ENCODE results near the gene TMEM161A.
A peak's percentile ranks its signal among the peaks of the same experiment; 100 is the strongest.
"Not testable (repeated sequence)": the region's sequence is repeated elsewhere in the genome, so short reads cannot be mapped to it uniquely, and the experiment has no call there.

The TMEM161A gene

GRCh38 chr19:19154768-19155494 lies 16.7 kb upstream of the TMEM161A start:
- DNase-seq = no peak

GRCh38 chr19:19152668-19153384 lies 14.5 kb upstream of the TMEM161A start:
- no peak for DNase-seq

DNA sequence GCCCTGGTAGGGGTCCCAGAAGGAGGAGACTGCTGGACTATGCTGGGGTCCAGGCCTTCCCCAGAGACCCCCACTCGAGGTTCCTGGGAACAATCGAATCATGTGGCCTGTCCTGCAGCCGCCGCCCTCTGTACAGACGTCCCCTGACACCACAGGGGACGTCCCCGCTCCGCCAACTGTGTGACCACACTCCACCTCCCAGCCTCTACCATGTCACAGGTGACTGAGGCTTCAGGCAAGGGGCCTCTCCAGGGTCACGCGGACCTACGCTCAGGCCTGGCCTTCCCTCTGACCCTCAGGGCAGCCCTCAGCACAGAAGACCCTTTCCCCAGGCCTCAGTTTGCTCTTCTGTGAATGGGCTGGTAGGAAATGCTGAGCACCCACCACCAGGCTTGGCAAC lies 13.1 kb upstream of the TMEM161A start:
- DNase-seq = no peak

- DNase-seq = no peak
These were observed 11.2 kb upstream of the TMEM161A start for GRCh38 chr19:19149435-19149834.

GRCh38 chr19:19148504-19148903 lies 10.2 kb upstream of the TMEM161A start:
- not testable (repeated sequence) for DNase-seq

GRCh38 chr19:19147344-19147743 lies 9.1 kb upstream of the TMEM161A start:
- DNase-seq = no peak

DNA sequence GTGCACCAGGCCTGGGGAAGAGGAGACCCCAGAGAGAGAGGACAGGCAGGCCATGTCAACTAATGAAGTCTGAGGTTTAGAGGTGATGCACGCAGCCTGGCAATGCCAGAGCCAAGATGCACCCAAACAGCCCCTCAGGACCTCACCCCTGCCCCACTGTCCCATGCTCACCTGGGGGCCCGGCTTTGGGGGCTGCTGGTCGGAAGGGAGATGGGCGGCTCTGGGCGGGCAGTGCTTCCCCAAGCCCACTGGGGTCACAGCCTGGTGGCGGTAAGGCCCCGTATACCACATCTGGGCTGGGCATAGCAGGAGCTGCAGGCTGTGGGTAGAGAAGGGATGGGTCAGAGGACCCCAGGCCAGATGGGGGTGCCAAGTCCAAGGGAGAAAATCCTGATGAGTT lies 8.6 kb upstream of the TMEM161A start:
- no peak for DNase-seq

DNA sequence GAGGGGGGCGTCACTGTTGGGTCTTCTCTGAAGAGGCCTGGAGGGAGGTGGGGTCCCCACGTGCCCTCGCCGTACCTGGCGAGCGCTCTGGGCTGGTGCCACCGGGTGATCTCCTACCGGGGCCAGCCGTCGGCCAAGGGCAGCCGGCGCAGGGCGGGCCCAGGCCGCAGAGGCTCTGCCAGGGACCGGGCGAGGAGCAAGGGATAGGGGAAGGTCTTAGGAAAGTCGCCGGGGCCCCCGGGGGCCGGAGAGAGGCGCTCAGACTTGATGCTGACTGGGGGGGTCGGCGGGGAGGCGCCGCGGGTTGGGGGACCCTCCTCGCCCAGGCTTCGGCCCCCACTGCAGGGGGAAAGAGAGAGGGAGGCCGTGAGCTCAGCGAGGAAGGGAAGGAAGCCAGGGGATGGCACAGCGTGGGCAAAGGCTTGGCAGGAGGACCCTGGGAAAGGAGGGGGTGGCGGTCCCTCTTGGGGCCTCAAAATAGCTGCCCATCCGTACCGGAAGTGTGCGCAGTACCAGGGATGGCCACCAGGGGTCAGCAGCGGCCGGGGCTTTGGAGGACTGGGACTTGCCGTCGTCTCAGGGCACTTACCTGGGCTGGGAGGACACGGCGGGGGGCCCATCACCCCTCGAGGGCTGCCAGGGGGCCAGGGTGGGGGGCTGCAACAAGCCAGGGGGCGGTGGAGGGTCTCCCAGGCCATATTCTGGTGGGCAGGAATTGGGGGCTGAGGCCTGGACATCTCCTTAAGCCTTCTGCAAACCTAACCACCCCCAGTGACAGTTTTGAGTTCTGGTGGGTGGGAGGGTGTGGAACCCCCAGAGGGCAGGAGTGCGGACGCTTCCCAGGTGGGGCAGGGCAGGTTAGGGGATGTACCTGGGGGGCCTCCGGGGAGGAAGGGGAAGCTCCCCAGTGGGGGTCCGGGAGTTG lies 7.7 kb upstream of the TMEM161A start:
- peak; percentile 69 for DNase-seq

DNA sequence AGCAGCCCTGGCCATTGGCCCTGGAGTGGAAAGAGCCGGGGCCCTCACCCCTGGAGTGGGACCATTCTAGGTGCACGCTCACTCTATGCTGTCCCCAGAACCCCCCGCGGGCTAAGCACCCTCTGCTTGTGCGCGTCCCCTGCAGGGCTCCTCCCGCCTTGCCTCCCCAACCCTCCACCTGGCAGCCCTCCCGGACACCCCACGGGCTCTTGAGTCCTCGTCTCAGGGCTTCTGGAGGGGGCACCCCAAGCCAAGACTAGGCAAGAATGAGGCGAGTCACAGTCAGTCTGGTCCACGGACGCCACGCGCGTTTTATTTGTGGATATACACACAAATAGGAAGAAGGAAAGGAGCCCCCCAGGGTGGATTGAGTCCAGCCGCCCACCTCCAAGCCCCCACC lies 7.0 kb upstream of the TMEM161A start:
- DNase-seq = no peak

GRCh38 chr19:19142347-19142746 lies 4.1 kb upstream of the TMEM161A start:
- DNase-seq = no peak

DNA sequence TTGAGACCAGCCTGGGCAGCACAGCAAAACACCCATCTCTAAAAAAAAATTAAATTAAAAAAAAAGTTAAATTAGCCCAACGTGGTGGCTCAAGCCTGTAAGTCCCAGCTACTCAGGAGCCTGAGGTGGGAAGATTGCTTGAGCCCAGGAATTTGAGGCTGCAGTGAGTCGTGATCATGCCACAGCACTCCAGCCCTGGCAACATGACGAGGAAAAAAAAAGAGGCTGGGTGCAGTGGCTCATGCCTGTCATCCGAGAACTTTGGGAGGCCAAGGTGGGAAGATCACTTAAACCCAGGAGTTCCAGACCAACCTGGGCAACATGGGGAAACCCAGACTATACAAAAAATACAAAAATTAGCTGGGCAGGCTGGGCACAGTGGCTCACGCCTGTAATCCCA lies 2.2 kb upstream of the TMEM161A start:
- no peak for DNase-seq

GRCh38 chr19:19139876-19140229 lies 1.6 kb upstream of the TMEM161A start:
- DNase-seq = no peak

DNA sequence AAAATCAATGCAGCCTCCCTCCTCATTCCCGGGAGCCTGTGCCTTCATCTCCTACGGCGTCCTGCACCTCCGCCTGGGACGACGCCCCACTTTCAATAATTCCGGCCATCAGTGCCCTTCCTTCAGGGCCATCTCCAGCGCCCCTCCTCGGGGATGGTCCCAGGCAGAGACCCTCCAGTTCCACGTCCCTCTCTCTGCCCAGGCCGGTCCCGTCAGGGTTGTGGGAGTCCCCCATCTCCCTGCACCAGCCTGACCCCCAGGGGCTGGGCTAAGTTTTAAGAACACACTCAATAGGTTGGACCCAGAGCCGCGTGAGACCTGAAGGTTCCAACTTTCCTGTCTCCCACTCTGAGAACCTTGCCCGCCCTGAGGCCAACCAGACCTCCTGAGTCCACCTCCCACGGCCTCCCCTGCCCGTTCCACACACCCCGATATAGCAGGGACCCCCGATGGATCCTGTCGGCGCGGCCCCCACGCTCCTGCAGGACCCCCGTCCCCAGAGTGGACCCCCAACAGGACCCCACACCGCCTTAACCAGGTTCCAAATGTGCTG lies 646 bp downstream of the TMEM161A start:
- DNase-seq = no peak

- DNase-seq = not testable (repeated sequence)
These were observed 2.6 kb downstream of the TMEM161A start for GRCh38 chr19:19135713-19136112.

- peak; percentile 76 for DNase-seq
These were observed 3.6 kb downstream of the TMEM161A start for GRCh38 chr19:19134687-19135158.

- DNase-seq = no peak
These were observed 4.3 kb downstream of the TMEM161A start for GRCh38 chr19:19133985-19134384.

GRCh38 chr19:19132912-19133311 lies 5.4 kb downstream of the TMEM161A start:
- DNase-seq = no peak

DNA sequence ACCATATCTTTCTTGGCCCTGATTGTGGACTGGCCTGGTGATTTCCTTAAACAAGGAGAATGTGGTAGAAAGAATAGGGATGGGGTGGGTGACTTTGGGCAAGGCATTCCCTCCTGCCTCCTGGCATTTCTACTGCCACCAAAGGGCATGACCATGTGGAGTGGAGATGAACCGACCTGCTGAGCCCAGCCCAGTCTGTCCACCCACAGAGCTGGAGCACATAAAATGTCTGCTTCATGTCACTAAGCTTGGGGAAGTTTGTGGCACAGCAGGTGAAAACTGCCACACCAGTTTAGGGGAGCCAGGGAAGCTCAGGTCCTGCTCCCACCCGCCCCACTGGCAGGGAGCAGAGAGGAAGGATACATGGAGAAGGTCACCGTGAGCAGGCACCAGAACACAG lies 6.3 kb downstream of the TMEM161A start:
- no peak for DNase-seq

- DNase-seq = no peak
These were observed 12.2 kb downstream of the TMEM161A start for GRCh38 chr19:19126102-19126501.

GRCh38 chr19:19123386-19123785 lies 14.9 kb downstream of the TMEM161A start:
- no peak for DNase-seq

DNA sequence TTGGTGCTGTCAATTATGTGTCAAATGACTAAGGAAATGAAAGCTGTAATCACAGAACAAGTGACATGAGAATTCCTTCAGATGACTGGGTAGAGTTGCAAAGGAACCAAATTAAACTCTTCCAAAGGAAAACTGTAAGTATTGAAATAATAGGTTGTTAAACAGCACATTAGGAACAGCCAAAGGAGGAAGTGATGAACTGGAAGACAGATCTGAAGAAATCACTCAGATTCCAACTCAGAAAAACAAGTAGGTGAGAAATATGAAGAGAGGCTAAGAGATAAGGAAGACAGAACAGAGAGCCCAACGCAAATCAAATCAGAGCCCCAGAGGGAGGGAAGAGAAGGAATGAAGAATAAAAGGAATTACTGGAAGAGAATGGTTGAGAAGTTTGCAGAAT lies 15.4 kb downstream of the TMEM161A start:
- DNase-seq = no peak

DNA sequence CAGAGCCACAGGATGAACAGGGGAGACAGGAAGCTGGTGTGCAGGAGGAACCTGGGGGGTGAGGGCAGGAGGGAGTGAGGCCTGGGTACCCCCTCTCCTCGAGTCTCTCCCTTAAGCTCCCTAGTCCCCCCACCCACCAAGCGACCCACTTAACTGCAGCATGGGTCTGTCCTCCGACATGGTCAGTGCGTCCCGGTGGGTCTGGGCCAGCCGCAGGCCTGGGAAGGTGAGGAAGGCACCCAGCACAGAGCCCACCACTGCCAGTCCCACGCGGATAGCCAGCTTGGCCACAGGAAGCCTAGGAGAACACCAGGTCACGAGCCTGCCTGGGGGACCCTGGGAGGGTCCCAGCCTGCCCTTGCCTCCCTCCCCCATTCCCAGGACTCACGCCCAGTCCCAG lies 16.9 kb downstream of the TMEM161A start:
- DNase-seq = no peak
